Activated T-helper 1 cell treated with anti-CD3 and anti-CD28 coated beads, Interleukin-2, amount 50 U/mL, for 16 hours (primary cell): ENCODE results near the gene DUS4L.
A peak's percentile ranks its signal among the peaks of the same experiment; 100 is the strongest.
"Not testable (repeated sequence)": the region's sequence is repeated elsewhere in the genome, so short reads cannot be mapped to it uniquely, and the experiment has no call there.

Experiments
- DNase-seq, 2 donors: peaks; one replicate each; pipeline ENCODE4 v3.0.0-alpha.2; 2020; ENCODE audit warnings: low read depth in 1 of 2, low spot score in 1 of 2

The DUS4L gene, protein sequence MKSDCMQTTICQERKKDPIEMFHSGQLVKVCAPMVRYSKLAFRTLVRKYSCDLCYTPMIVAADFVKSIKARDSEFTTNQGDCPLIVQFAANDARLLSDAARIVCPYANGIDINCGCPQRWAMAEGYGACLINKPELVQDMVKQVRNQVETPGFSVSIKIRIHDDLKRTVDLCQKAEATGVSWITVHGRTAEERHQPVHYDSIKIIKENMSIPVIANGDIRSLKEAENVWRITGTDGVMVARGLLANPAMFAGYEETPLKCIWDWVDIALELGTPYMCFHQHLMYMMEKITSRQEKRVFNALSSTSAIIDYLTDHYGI

GRCh38 chr7:107563775-107564552 is at the start of gene DUS4L, which contains the start of gene COG5:
TSS of gene DUS4L (plus strand) at chr7:107563971. CDS start at chr7:107567071, 3,100 bp downstream.
TSS of gene COG5 (minus strand) at chr7:107563920. CDS start at chr7:107563896, 24 bp downstream.
- peak; percentile 63 to 70 for DNase-seq

GRCh38 chr7:107526672-107527071 is 37.1 kb upstream of the DUS4L start:
- no peak for DNase-seq

- DNase-seq: no peak
These were observed 36.6 kb upstream of the DUS4L start for GRCh38 chr7:107527196-107527595.

- no peak for DNase-seq
These were observed 35.3 kb upstream of the DUS4L start for GRCh38 chr7:107528461-107528860.

DNA sequence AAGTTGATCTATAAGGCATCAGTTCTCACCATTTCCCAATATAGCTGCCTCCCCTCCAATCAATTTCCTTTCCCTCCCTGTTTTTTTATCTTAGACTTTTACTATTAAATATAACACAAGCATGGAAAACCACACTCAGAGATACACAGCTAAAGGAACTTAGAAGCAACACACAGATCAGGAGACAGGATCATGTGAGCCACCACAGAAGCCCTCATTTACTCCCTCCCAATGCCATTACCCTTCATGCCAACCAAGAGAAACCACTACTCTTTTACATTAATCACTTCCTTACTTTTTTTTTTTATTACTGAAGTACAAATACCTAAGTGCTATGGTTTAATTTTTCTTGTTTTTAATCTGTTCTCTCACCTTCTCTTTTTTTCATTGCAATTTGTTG is 33.0 kb upstream of the DUS4L start:
- no peak for DNase-seq

- DNase-seq: no peak
These were observed 29.6 kb upstream of the DUS4L start for GRCh38 chr7:107534139-107534538.

- not testable (repeated sequence) for DNase-seq
These were observed 26.5 kb upstream of the DUS4L start for GRCh38 chr7:107537228-107537627.

DNA sequence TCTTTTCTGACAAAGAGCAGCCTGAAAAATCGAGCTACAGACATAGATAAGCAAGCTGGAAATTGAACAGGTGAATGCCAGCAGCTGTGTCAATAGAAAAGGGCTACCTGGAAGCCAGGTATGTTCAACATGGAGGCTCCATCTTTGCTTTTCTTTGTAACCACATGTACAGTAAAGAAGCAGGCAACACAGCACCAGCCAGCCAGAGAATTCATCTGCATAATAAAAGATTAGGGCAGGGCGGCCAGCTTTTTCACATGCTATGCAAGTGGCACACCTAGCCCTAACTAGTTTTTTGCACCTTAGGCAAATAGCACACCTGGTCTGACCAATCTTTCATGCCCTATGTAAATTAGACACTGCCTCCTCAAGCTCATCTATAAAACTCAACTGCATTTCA is 25.8 kb upstream of the DUS4L start:
- DNase-seq: no peak

- DNase-seq: no peak
These were observed 20.3 kb upstream of the DUS4L start for GRCh38 chr7:107543338-107543993.

DNA sequence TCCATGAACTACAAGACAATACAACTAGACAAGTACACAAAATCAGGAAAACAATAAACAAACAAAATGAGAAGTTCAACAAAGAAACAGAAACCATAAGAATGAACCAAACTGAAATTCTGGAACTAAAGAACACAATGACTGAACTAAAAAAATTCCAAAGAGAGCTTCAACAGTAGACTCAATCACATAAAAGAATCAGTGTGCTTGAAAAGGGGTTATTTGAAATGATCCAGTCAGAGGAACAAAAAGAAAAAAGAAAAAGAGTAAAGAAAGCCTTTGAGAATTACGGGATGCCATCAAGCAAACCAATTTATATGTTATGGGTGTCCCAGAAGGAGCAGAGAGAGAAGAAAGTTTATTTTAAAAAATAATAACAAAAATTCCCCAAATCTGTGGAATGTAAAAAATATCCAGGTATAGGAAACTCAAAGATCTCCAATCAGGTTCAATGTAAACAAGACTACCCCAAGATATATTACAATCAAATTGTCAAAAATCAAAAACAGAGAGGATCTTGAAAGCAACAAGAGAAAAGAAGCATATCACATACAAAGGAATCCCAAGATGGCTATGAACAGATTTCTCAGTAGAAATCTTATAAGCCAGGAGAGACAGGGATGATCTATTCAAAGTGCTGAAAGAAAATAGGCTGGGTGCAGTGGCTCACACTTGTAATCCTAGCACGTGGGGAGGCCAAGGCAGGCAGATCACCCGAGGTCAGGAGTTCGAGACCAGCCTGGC is 18.8 kb upstream of the DUS4L start:
- no peak for DNase-seq

DNA sequence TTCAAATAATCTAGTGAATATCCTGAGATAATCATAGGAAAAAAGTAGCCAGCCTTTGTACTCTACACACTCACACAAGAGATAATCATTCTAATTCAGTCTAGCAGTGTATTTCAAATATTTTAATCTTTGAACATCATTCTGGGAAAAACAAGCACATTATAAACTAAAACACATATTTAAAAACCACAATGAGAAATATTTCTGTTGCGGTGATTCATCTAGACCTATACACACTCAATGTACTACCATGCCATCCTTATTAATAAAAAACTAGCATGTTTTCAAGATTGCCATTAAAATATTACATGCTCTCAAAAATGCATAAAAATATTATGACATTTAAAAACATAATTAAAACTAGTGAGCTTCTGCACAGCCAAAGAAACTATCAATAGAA is 11.8 kb upstream of the DUS4L start:
- DNase-seq: no peak

DNA sequence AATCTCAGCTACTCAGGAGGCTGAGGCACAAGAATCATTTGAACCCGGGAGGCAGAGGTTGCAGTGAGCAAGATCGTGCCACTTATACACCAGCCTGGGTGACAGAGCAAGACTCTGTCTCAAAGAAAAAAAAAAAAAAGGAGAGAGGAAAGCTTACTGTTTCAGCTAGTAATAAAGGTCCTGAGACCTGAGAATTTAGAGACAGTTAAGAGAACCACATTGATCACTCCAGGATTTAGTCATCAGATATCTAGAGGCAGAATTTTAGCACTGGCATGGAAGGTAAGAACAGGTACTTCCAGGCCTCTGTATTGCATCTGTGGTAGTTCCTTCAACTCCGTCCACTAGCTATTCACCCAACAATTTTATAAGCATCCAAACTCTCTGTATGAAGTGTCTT is 7.9 kb upstream of the DUS4L start:
- DNase-seq: no peak

DNA sequence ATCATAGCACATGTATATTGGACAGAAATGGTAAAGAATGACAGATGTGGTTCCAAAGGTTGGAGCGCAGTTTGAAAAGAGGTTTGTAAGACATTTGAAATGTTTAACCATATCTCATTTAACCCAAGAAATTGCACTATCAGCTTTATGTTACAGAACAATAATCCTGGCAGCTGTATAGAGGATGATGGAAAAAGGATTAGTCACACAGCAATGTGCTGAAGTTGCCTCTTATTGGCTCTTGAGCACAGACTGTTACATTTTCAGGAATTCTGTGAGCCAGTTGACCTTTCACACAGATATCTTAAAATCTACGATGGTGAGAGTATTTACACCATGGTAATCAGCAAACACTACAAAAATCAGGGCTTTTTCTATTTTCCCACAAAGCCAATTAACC is 3.9 kb upstream of the DUS4L start:
- DNase-seq: no peak

DNA sequence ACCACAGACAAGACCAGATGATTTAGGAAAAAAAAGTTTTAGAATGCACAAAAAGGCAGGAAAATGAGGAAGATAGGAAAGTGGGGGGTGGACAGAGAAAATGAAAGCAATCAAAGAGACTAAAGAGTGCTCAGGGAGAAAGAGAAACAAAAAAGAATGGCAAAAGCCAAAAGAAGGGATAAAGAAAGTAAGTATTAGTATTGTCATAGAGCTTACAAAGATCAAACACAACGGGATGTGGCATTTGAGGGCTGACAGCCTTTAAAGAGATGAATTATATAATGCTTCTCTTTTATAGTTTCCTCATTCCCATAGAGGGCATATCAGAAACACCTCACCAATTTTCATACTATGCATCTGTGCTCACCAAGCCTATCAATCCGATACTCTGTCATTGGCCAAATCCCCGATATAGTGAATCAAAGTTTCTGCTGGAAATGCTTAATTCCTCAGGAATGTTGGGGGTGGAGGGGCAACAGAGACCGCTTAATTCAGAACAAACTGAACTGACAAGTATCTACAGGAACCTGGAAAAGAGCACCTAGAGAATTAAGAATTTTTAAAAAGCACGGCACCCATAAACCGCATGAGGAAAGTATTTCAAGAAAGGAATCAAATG is 2.8 kb upstream of the DUS4L start:
- DNase-seq: no peak

DNA sequence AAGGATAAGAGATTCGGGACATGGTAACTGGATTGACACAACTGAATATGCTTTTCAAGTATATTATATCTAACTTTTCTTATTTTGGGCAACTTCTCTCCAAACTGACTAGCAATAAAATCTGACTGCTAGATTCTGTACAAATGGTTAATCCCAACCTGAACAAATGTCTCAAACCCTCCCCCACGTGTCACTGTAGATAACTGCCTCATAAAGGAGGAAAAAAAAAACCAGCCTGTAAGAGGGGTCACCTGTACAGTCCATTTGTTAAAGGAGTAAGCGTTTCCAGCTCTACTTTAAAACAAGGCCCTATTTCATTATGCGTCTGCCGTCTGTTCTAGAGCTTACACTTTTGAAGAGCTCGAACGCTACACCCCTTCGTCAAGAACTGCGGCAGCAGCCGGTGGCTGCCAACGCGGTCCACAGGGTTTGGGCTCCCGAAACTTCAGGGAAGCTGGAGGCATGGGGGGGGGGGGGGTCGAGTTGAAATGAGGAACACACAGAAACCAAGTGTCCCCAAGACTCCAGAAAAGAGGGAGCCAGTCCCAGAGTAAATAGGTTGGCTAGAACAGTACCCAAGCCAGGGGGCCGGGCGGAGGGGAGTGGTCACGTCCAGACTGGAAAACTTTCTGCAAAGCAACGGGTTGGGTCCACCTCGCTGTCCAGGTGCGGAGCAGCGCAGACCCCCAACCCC is 543 bp upstream of the DUS4L start:
- no peak for DNase-seq

DNA sequence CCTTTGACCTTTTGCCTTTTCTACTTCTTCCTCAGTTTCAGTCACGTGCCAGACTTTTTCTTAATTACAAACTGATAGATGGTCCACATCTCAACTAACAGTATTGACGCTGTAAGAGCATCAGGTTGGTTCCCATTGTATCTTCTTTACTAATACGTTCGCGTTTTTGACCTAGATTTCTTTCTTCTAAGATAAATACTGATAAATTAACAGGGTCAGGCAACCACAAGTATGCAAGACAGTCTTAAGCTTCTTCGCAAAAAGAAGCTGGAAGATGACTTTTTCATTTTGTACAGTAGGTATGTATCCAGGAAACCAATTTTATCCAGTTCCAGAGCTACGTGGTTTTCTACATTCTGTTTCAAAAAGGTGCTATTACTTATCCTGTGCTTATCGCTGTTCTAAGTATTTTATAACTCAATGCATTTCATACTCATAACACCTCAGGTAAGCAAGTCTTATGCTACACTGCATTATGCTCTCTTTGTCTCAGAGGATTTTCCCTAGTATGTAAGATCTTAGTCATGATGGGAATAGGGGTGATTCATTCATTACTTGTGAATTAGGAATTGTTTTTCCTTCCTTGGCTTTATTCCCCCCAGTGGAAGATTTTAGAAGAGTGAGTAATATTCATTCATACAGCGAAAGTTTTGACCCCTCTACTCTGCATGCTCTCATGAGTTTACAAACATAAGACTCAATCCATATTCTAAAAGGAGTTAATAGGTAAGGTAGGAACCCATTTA is 955 bp downstream of the DUS4L start:
- DNase-seq: no peak

GRCh38 chr7:107570298-107570697 is 6.5 kb downstream of the DUS4L start:
- no peak for DNase-seq

- DNase-seq: no peak
These were observed 9.8 kb downstream of the DUS4L start for GRCh38 chr7:107573537-107573936.

DNA sequence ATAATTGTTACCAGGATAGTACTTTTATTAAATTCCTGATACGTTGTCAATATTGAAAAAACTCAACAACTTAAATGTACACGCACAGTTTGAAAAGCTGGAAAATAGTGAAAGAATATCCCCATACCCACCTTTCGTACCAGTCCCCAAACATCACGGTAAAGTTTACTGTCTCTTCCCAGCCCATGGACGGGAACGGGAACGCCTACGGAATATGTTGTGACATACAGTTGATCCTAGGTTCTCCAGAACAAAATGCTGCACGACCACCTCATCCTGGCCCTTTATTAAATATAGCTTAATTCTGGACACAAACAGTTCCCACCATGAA is 15.7 kb downstream of the DUS4L start:
- no peak for DNase-seq
